ENCODE data around the gene DUSP16.
"Not testable (repeated sequence)": the region's sequence is repeated elsewhere in the genome, so short reads cannot be mapped to it uniquely, and the experiment has no call there.

Gene DUSP16

DNA sequence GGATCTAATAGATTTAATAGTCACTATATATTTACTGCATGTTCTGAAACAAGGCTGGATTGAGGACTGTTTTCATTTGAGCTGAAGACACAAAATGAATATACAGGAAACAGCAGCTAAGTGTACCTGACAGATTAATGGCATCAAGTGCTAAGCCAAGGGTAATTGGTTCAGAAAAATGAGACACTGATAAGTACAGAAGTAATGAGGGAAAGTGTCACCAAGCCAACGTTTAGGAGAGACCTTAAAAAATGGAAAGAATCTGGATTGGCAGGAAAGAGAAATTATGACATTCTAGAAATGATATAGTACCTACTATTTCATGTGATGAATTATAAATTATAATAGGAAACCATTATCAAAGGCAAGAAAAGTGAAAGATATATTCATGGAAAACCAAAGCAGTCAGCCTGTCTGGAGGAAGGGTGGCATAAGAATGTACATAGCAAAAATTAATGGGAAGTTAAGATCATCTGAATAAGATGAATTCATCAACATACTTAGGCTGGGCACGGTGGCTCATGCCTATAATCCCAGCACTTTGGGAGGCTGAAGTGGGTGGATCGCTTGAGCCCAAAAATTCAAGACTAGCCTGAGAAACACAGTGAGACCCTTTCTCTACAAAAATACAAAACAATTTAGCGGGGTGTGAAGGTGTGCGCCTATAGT, 21.0 kb upstream of the DUSP16 start:
- no peak for DNase-seq

DNA sequence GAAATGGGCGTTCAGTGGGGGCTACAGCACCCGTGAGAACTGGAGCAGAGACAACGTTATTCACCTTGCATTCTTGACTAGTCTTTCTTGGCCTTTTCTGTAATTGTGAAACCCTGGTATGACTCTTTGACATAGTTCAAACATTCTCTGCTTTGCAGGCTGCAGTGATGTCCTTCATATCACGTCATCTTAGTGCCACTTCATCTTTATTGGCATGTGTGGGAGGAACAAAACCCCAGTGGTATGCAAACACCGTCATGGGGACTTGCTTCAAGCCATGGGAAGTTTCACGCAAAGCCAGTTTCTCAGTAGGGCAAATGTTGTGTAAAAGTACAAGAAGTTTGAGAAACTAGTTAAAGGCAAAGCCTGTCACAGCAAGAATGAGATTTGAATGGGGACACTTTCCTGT, 20.2 kb upstream of the DUSP16 start:
- no peak for DNase-seq

DNA sequence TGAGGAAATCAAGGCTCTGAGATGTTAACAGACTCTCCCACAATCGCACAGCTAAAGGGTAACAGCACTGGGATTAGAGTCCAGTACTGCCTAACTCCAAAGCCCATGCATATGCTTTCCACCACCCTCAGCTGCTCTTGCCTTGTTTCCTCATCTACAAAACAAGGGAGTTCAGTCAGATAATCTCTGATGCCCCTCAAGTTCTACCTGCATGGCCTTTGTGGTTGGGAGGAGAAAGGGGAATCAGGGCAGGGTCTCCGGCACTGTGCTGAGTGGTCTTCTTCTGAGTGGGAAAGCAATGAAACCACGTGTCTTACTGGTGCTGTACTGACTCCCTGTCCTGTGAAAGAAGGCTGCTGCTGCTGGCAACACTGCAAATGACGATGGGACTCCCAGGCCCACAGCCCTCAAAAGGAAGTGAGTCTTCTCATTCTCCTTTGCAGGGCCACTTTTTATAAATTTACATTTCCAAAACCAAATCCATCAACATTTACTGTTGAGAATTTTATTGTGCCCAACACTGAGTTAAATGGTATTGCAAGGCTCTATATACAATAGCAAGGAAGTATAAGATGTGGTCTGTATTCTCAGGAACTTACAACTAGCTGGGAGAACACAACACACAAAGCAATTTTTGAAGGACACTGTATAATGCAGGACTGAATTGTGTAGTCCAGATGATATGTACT, 19.7 kb upstream of the DUSP16 start:
- no peak for DNase-seq

DNA sequence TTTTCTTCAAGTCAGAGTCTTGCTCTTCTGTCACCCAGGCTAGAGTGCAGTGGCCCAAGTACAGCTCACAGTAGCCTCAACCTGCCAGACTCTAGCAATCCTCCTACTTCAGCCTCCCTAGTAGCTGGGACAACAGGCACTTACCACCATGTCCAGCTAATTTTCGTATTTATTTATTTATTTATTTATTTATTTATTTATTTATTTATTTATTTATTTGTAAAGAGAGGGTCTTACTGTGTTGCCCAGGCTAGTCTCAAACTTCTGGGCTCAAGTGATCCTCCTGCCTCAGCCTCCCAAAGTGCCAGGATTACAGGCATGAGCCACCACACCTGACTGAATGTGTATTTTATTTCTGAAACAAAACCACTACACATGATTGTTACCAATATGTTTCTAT, 18.1 kb upstream of the DUSP16 start:
- not testable (repeated sequence) for DNase-seq

DNA sequence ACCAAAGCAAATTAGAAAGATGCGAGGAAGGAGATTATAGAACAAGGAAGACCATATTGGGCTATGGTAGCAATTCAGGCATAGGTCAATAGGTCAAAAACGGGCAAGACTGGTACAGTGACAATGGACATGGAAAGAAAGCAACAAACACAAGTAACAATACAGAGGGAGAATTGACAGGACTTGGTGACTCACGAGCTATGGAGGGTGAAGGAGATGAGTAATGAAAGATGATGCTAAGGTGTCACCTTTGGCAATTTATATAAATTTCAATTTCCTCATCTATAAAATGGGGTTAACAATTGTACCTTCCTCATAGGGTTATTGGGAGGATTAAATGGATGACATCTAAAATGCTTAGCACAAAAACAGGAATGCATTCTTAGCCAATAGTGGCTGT, 15.1 kb upstream of the DUSP16 start:
- DNase-seq = no peak

DNA sequence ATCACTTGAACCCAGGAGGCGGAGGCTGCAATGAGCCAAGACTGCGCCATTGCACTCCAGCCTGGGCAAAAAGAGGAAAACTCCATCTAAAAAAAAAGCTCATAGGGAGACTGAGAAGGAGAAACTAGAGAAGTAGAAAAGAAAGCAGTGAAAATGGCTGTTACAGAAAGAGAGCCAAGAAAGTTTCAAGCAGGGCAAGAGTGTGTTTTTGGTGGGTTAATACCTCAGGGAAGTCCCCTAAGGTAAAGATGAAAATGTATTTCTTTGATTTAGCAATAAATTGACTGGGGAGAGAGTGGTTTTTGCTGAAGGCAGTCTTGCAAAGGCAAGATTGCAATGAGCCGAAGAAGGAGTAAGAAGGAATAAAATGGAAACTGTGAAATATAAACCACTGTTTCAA, 10.0 kb upstream of the DUSP16 start:
- DNase-seq = no peak

DNA sequence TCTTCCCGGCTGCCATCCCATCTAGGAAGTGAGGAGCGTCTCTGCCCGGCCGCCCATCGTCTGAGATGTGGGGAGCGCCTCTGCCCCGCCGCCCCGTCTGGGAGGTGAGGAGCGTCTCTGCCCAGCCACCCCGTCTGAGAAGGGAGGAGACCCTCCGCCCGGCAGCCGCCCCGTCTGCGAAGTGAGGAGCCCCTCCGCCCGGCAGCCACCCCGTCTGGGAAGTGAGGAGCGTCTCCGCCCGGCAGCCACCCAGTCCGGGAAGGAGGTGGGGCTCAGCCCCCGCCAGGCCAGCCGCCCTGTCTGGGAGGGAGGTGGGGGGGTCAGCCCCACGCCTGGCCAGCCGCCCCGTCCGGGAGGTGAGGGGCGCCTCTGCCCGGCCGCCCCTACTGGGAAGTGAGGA, 3.3 kb upstream of the DUSP16 start:
- not testable (repeated sequence) for DNase-seq

DNA sequence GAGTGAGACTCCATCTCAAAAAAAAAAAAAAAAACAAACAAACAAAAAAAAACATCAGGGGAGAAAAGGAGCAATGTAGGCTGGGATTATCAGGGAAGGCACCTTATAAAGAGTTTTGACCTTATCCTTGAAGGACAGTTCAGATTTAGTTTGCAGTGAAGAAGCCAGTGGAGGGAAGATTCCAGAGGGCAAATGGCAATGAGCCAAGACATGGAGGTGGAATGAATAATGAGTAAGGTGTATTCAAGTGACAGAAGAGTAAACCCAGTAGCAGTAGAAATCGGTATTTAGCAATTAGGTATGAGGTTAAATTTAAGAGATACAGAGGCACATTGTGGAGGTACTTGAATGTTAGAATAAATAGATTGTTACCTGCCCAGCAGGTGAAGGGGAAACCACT, 2.2 kb upstream of the DUSP16 start:
- no peak for DNase-seq

DNA sequence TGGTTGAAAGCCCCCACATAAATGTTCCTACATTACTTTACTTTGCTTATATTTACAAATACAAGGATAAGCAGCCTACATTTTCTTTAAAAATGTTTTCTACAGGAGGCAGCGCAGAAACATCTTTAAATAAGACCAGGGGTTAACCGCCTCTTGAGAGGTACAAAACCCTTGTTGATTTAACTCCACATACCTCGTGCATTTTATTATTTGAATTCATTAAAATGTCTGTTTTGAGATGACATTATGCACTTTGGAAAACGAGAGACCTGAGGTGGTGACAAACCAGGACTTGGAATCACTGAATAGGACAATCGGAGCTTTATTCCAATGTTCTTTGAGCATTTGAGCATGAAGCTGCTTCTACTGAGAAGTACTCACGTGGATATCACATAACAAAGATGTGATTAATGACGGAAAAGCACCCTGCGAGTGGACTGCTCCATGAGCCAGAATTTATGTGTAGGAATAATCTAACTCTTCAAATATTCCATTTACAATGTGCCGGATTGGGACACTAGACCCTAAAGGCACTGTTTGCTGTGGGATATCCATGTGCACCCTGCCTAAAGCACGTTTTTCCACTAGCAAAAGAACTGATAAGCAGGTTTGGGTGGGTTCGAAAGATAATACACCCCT, 746 bp upstream of the DUSP16 start:
- DNase-seq = no peak

DNA sequence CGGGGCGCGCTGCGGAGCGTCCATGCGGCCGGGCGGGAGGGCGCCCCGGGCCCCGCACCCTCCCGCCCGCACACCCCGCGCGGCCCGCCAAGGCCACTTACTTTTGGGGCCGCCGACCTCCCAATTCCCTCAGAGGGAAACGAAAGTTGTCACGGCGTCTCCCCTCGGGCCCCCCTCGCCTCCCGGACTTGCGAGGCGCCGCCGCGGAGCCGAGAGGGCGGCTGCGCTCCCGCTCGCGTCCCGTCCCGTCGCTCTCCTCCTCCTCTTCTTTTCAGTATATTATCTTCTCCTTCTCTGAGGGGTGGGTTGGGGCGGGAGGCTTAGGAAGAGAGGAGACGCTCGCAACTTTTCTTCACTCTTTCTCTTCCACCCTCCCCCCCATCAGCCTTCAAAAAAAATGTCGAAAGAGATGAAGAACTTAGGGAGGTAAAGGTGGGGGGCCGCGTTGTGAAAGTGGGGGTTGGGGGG, 613 bp downstream of the DUSP16 start:
- no peak for DNase-seq

DNA sequence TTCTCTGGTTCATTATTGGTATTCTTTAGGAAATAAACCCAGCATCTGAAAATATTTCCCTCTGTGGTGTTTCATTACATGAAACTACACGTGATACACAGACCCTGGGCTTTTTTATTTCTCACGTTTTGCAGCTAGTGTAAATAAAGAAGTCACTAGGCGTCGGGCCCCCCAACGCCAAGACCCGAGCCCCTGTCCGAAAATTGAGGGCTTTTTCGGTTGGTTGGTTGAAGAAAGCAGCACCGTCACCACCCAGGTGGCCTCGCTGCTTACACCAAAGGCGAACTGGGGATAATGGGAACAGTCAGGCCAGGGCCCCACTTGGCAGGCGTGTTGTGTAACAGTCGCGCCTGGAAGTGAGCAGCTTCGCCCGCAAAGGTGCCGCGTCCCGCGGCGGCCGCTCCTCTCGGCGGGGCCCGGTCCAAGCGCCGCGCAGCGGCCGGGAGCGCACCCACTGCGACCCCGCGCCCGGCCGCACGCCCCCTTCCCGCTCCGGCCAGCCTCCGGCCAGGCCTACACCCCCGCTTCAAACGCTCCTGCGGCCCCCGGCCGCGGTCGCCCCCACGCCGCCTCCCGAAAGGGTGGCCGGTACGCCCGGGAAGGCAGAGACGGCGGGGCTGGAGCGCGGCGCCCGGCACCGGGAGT, 1.2 kb downstream of the DUSP16 start:
- DNase-seq = no peak

DNA sequence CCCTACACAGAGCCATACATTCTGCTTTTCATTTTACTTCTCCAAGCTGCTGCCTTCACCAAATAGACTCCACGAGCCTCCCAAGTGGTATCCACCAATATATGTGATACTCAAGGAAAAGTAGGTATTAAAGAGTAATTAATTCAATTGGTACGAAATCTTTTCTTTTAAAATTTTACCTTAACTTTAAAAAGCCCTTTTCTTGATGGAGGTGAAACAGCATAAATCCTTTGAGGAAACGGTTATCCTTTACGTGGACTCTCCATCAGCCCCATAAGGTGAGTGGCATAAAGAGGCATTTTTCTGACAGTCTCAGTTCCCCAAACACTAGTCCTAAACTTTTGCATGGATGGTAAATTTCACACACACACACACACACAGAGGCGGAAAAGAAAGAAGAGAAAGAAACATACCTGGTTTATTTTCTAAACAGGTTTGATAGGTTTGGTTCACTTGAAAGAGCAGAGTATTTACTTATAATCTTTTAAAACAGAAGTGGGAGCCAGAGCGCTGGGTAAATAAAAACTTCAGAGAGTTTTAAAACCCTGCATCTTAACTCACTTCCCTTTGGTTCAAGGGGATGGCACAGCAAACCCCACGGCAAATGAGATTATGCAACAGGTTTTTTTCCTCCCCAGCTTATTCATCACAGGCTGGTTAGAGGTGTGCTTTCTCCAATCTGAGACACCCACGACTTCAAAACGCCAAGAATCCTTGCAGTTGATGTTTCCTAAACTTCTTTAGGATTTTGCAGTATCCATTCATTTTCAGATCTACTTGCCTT, 1.9 kb downstream of the DUSP16 start:
- DNase-seq = no peak

DNA sequence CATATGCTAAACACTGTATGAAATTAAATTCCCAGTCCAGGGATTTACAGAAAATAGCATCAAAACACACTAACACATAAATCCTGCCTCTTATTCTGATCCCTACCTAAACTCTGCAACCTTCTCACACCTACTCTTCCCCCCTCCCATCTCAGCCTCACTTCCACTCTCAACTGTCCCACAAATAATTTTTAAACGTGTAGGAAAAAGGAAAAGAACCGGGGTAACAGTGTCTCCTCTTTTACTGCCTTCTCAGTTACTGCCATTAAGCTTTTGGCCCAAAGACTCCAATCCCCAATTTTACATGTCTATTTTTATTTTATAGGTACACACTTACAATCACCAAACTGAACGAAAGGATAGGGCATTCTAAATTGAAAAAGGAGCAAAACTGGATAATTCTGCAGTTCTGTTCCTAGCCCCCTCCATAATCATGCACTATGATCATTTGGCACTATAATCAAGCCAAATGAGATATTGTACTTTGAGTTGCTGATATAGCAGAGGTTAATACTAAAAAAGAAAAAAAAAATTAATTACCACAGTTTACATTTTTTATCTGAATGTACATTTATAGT, 2.9 kb downstream of the DUSP16 start:
- DNase-seq = no peak

DNA sequence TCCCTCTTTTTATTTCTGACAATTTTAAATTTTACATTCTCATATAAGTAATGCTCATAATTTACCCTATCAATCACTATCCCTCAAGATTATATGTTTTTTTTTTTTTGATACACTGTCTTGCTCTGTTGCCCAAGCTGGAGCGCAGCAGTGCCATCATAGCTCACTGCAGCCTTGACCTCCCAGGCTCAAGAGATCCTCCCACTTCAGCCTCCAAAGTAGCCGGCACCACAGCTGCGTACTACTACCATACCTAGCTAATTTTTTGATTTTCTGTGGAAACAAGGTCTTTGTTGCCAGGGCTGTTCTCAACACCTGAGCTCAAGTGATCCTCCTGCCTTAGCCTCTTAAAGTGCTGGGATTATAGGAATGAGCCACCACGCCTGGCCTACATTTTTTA, 4.4 kb downstream of the DUSP16 start:
- no peak for DNase-seq

DNA sequence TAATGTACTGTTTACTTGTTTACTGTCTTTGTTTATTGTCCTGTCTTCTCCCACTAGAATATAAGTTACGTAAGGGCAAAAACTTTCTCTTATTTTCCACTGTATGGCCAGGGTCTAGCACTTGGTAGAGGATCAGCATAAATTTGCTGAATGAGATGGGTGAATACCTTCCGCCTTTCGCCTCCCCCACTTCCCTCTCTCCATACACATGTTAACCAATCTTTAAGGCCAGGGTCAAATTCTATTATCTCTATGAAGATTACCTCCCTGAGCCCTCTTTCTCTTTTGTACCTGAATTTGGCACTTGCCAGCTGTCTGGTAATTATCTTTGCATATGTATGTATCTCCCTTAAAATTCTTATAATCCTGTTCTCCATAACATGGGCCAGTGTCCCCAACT, 4.9 kb downstream of the DUSP16 start:
- DNase-seq = no peak

DNA sequence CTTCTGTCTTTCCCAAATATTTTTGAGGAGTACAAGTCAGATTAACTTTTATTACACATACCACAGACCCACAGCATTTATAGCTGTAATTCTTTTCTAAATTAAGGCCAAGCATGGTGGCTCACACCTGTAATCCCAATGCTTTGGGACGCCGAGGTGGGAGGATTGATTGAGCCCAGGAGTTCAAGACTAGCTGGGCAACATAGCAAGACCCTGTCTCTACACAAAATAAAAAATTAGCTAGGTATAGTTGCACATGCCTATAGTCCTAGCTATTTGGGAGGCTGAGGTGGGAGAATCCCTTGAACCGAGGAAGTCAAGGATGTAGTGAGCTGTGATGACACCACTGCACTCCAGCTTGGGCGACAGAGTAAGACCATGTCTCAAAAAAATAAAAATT, 7.0 kb downstream of the DUSP16 start:
- no peak for DNase-seq

DNA sequence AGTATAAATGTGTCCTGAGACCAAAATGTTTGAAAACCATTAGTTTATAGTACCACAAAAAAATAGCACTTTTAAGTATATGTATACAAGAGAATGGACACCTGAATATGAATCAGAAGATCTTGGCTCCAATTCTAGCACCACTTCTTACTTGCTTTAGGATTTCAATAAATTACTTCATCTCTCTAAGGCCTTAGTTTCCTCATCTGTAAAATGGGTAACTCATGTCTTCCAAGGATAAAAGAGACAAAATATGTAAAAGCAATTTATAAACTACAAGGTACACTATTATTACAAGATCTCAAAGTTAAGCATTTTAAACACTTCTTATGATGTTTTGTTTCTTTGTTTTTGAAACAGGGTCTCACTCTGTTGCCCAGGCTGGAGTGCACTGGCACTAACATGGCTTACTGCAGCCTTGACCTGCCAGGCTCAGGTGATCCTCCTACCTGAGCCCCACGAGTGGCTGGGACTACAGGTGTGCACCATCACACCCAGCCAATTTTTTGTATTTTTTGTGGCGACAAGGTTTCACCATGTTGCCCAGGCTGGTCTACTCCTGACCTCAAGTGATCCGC, 9.4 kb downstream of the DUSP16 start:
- no peak for DNase-seq

DNA sequence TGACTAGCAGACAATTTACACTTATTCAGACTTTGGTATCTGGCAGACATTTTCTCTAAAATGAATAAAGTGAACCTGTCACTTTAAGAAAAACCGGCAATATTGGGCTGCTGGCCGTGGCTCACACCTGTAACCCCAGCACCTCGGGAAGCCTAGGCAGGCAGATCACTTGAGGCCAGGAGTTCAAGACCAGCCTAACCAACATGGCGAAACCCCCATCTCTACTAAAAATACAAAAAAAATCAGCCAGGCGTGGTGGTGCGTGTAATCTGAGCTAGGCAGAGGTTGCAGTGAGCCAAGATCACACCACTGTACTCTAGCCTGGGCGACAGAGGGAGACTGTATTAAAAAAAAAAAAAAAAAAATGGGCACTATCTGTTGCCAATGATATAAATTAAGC, 11.5 kb downstream of the DUSP16 start:
- no peak for DNase-seq

DNA sequence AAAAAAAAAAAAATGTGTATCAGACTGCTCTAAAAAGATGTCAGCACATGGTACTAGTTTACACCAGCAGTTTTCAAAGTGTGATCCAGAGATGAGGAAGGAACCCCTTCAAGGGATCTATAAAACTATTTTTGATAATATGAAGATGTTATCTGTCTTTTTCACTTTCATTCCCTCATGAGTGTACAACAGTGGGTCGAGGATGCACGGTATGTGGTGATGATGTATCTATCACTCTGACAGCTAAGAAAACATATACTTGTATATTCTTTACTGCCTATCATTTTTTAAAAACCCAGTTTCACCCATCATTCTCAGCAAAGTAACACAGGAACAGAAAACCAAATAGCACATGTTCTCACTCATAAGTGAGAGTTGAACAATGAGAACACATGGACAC, 12.4 kb downstream of the DUSP16 start:
- DNase-seq = no peak

DNA sequence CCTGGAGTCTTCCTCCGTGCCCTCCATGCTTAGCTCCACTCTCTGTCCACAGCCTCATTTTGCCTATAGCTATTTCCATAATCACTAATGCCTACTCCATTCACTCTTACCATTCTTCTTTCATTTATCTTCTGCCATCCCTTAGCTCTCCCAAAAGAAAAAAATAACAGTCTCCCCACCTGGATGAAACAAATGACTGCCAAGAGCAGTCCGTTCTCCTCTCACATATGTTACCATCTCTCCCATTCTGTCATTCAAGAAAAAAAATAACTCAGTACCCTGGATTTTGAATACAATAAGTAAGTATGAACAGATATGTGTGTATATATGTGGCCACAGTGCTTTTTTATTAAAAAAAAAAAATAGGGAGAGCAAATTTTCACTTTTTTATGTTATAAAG, 13.2 kb downstream of the DUSP16 start:
- no peak for DNase-seq

DNA sequence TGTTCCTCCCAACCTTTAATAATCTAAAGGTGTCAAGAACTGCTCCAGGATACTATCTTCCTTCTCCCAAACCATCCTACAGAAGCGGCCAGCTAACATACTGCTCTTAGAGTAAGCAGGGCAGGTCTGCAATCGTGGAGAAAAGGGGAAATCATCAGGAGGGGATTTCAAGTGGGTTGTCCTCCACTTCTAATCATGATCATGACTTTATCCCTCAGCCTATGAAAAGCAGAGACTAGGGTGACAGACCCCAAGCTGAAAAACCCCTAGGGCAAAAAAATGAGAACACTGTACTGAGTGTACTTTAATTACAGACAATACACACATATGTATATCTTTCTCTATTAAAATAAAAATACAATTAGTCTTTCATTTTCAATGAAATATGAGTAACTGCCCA, 13.9 kb downstream of the DUSP16 start:
- no peak for DNase-seq

DNA sequence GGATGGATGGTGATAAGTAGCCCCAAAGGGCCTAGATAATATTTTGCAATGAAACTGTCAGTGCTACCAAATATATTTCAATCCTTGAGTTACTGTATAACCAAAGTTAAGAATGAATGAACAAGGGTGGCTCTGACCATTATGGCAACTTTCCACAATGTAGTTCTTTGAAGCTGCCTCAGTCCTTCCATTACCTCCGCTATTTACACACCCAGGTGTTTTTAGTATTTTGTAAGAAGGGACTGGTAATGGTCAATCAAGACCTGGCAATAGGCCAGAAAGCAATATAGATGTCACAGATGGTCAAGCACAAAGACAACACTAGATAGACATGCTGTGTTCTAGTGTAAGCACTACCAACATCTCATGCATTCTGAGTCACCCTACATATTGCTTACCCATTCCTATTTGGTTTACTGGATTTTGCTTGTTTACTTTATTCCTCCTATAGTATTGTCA, 16.3 kb downstream of the DUSP16 start:
- no peak for DNase-seq

All from GDM1 (cell line).